Keratinocyte (primary cell): ENCODE measurements around the gene ACAA1.

Source experiments
- CTCF ChIP-seq, 3 experiments: IDR thresholded peaks in 1 of 3; conservative IDR thresholded peaks in 1 of 3; optimal IDR thresholded peaks in 1 of 3; 2 replicates in 2 of 3; 3 replicates in 1 of 3; pipeline versions ENCODE3 to v1.5.1; 2011; ENCODE audit warnings: low read length in 3 of 3, mild to moderate bottlenecking in 3 of 3, moderate library complexity in 2 of 3, control low read depth in 1 of 3, inconsistent platforms in 1 of 3; ENCODE audit not compliant: insufficient read depth in 2 of 3; ENCODE audit errors: extremely low read depth in 1 of 3
- EZH2 ChIP-seq: IDR thresholded peaks from one replicate; pipeline ENCODE4 v1.6.1; 2012; ENCODE audit warnings: inconsistent platforms, mild to moderate bottlenecking, low read length, moderate library complexity

- TF ChIP-seq EZH2 = no peak
- no peak for TF ChIP-seq CTCF (optimal IDR thresholded peaks at IDR 0.05 in 1 of 3, IDR thresholded peaks at IDR 0.05 in 1 of 3, conservative IDR thresholded peaks at IDR 0.05 in 1 of 3; ENCODE audit: extremely low read depth in 1 of 3, insufficient read depth in 2 of 3, low read length in 3 of 3)
These were observed 50.4 kb downstream of the ACAA1 start for GRCh38 chr3:38086496-38086895.
